K562 (cell line): ENCODE results near the gene MRPL16. TPM values are rescaled to one million over a fixed set of nuclear protein-coding genes. Genes with fewer than 3 reads are reported as not detected.

ENCODE experiments used
- HDAC6 ChIP-seq: IDR thresholded peaks from 2 replicates; pipeline ENCODE4 v1.6.1; 2012; ENCODE audit warnings: low read depth, mild to moderate bottlenecking, control low read depth, inconsistent platforms, low read length, moderate library complexity
- ILK ChIP-seq: fragments of 450-650 bp; IDR thresholded peaks from 2 replicates; pipeline ENCODE4 v1.6.1; 2016; ENCODE audit warnings: missing genetic modification characterization, low read depth, mild to moderate bottlenecking, missing compliant biosample characterization, moderate library complexity, borderline replicate concordance
- JUN ChIP-seq, 2 experiments: sonication (generic) in 1 of 2; formaldehyde crosslinking in 1 of 2; IDR thresholded peaks; 2 replicates each; pipeline versions ENCODE4 v1.6.1 to v1.8.0; 2012 to 2022; ENCODE audit warnings: borderline replicate concordance in 2 of 2, mild to moderate bottlenecking in 2 of 2, improper control_type of control experiment in 1 of 2, low read depth in 1 of 2, low read length in 1 of 2, missing genetic modification reagents in 1 of 2
- NFE2 ChIP-seq: IDR thresholded peaks from 2 replicates; pipeline ENCODE4 v1.6.1; 2014; ENCODE audit warnings: antibody characterized with exemption, low read depth
- RBM14 ChIP-seq: fragments of 200-400 bp; formaldehyde crosslinking; IDR thresholded peaks from 2 replicates; pipeline ENCODE4 v1.6.1; 2018; ENCODE audit warnings: low read depth, mild to moderate bottlenecking, low read length, moderate library complexity, borderline replicate concordance; ENCODE audit not compliant: insufficient read depth
- RBM39 ChIP-seq: fragments of 200-400 bp; formaldehyde crosslinking; optimal IDR thresholded peaks from 2 replicates; pipeline ENCODE3; 2018; ENCODE audit warnings: low read depth, low read length
- SNIP1 ChIP-seq: fragments of 450-650 bp; IDR thresholded peaks from 2 replicates; pipeline ENCODE4 v1.7.1; 2017; ENCODE audit warnings: low read depth, mild to moderate bottlenecking
- SP1 ChIP-seq: sonication (generic); formaldehyde crosslinking; IDR thresholded peaks from 2 replicates; pipeline ENCODE4 v1.8.1; 2022; ENCODE audit warnings: mild to moderate bottlenecking, missing genetic modification reagents
- TARDBP ChIP-seq: fragments of 450-650 bp; IDR thresholded peaks from 2 replicates; pipeline ENCODE4 v1.6.1; 2016
- THRAP3 ChIP-seq: fragments of 450-650 bp; IDR thresholded peaks from 2 replicates; pipeline ENCODE4 v1.6.1; 2016; ENCODE audit warnings: mild to moderate bottlenecking, inconsistent platforms, borderline replicate concordance
- TRIM24 ChIP-seq, 2 experiments: fragments of 450-650 bp; IDR thresholded peaks; 2 replicates each; pipeline ENCODE4 v1.6.1; 2016
- YBX1 ChIP-seq: fragments of 450-650 bp; IDR thresholded peaks from 2 replicates; pipeline ENCODE4 v1.7.1; 2016; ENCODE audit warnings: mild to moderate bottlenecking
- ZNF133 ChIP-seq: fragments of 250-450 bp; sonication (Bioruptor Pico); IDR thresholded peaks from 2 replicates; pipeline ENCODE4 v1.4.0; 2020; ENCODE audit warnings: mild to moderate bottlenecking
- ZNF253 ChIP-seq: fragments of 250-450 bp; sonication (Bioruptor Pico); conservative IDR thresholded peaks from 2 replicates; pipeline ENCODE4 v1.6.1; 2021; ENCODE audit warnings: mild to moderate bottlenecking
- ZNF589 ChIP-seq: fragments of 200-800 bp; sonication (Bioruptor generic); IDR thresholded peaks from 2 replicates; pipeline ENCODE4 v1.6.1; 2016; ENCODE audit warnings: low read depth, missing genetic modification characterization, missing compliant biosample characterization
- ZSCAN29 ChIP-seq: fragments of 450-650 bp; IDR thresholded peaks from 2 replicates; pipeline ENCODE4 v1.6.1; 2017
- polyA plus RNA-seq, 8 experiments: library from polyadenylated mRNA; depleted of rRNA in 4 of 8; stranded (reverse) in 5 of 8; unstranded in 3 of 8; fragments of >200 nt; fragmentation: Nextera tagmentation in 2 of 8; fragmentation: Illumina TruSeq in 1 of 8; extraction: Ambion mirVana in 2 of 8; extraction: Trizol in 1 of 8; gene quantifications; 2 replicates each; pipeline versions ENCODE4 v1.2.1 to v1.2.3, GENCODE V29; 2011 to 2014; ENCODE audit warnings: inconsistent platforms in 1 of 8, missing spikeins in 1 of 8
- total RNA-seq, 7 experiments: library from RNA; depleted of rRNA in 6 of 7; stranded (reverse); fragments of >200 nt in 6 of 7; fragmentation: Illumina TruSeq in 2 of 7; extraction: Trizol in 2 of 7; gene quantifications; 2 replicates each; pipeline versions ENCODE4 v1.2.1 to v1.2.3, GENCODE V29; 2011 to 2021; ENCODE audit warnings: low replicate concordance in 1 of 7
- TF ChIP-seq, protein P1 (sequence below): fragments of 250-450 bp; sonication (Bioruptor Pico); IDR thresholded peaks from 2 replicates; pipeline ENCODE4 v1.5.0; 2021
- TF ChIP-seq, protein P2 (sequence below): fragments of 250-450 bp; sonication (Bioruptor Pico); IDR thresholded peaks from 2 replicates; pipeline ENCODE4 v1.8.0; 2022; ENCODE audit warnings: moderate library complexity, mild to moderate bottlenecking, inconsistent platforms
- TF ChIP-seq, protein P3 (sequence below): fragments of 450-650 bp; formaldehyde crosslinking; conservative IDR thresholded peaks from 2 replicates; pipeline ENCODE4 v1.4.0; 2022; ENCODE audit warnings: mild to moderate bottlenecking, missing genetic modification characterization
- TF ChIP-seq, protein P4 (sequence below): fragments of 250-450 bp; sonication (Bioruptor Pico); IDR thresholded peaks from 2 replicates; pipeline ENCODE4 v1.4.0; 2020; ENCODE audit warnings: mild to moderate bottlenecking

Gene MRPL16
- total and polyA plus RNA-seq, 9 of the 15 experiments (the other 6 are each of a cell fraction or from before 2014, with no cell fraction given) = 63.3 to 209 (median 157) TPM

DNA sequence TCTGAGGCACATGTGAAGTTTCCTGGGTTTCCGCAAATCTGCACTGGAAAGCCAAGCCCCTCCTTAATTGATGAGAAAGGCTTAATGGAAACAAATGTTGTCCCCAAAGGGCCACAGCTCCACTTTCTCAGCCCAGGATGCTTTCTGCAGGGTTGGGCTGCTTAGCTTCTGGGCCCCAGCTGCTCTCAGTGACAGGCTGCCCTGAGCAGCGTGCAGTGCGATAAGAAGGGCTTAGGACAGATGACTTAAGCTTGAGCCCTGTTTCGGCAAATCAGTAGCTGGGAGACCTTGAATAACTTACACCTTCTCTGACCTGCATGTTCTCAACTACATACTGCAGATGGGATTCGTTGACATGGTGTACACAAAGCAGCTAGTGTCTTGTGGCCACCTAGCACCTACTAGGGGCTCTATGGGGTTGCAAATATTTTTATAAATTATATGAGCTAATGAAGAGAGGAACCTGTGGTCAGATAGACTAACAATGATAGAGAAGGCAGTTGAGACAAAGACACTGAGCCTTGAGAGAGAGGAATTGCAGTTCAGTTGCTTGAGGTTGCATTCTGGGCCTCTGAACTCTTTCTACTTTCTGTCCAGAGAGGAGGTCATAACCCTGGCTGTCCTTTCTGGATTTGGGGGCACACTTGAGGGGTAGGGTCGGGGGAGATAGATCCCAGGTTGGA, 43.9 kb downstream of the MRPL16 start (continued):
- TF ChIP-seq, protein P1, sequence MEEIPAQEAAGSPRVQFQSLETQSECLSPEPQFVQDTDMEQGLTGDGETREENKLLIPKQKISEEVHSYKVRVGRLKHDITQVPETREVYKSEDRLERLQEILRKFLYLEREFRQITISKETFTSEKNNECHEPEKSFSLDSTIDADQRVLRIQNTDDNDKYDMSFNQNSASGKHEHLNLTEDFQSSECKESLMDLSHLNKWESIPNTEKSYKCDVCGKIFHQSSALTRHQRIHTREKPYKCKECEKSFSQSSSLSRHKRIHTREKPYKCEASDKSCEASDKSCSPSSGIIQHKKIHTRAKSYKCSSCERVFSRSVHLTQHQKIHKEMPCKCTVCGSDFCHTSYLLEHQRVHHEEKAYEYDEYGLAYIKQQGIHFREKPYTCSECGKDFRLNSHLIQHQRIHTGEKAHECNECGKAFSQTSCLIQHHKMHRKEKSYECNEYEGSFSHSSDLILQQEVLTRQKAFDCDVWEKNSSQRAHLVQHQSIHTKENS (CRISPR knock-in tag) = no peak
- TF ChIP-seq, protein P2, sequence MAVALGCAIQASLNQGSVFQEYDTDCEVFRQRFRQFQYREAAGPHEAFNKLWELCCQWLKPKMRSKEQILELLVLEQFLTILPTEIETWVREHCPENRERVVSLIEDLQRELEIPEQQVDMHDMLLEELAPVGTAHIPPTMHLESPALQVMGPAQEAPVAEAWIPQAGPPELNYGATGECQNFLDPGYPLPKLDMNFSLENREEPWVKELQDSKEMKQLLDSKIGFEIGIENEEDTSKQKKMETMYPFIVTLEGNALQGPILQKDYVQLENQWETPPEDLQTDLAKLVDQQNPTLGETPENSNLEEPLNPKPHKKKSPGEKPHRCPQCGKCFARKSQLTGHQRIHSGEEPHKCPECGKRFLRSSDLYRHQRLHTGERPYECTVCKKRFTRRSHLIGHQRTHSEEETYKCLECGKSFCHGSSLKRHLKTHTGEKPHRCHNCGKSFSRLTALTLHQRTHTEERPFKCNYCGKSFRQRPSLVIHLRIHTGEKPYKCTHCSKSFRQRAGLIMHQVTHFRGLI = peak; percentile 89; the same call in 1 of the 2 replicates
- TF ChIP-seq ZSCAN29 (no peak), HDAC6 (no peak), SNIP1 (no peak), YBX1 (no peak), TARDBP (no peak), THRAP3 (no peak), ILK (tag) (no peak), ZNF133 (CRISPR knock-in tag) (no peak), SP1 (CRISPR knock-in tag) (no peak), TRIM24 (IDR thresholded peaks at IDR 0.05) (no peak), RBM14 (no peak), ZNF253 (CRISPR knock-in tag) (no peak), RBM39 (no peak), NFE2 (0 out of 2 replicates have a peak, but pooled peaks have one; percentile 1), ZNF589 (CRISPR knock-in tag) (no peak), JUN (IDR thresholded peaks at IDR 0.05; ENCODE audit: borderline replicate concordance, low read depth, low read length) (no peak), JUN (CRISPR knock-in tag; IDR thresholded peaks at IDR 0.05; ENCODE audit: borderline replicate concordance) (no peak)
- TF ChIP-seq, protein P3, sequence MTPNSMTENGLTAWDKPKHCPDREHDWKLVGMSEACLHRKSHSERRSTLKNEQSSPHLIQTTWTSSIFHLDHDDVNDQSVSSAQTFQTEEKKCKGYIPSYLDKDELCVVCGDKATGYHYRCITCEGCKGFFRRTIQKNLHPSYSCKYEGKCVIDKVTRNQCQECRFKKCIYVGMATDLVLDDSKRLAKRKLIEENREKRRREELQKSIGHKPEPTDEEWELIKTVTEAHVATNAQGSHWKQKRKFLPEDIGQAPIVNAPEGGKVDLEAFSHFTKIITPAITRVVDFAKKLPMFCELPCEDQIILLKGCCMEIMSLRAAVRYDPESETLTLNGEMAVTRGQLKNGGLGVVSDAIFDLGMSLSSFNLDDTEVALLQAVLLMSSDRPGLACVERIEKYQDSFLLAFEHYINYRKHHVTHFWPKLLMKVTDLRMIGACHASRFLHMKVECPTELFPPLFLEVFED (CRISPR knock-in tag) = no peak
- TF ChIP-seq, protein P4, sequence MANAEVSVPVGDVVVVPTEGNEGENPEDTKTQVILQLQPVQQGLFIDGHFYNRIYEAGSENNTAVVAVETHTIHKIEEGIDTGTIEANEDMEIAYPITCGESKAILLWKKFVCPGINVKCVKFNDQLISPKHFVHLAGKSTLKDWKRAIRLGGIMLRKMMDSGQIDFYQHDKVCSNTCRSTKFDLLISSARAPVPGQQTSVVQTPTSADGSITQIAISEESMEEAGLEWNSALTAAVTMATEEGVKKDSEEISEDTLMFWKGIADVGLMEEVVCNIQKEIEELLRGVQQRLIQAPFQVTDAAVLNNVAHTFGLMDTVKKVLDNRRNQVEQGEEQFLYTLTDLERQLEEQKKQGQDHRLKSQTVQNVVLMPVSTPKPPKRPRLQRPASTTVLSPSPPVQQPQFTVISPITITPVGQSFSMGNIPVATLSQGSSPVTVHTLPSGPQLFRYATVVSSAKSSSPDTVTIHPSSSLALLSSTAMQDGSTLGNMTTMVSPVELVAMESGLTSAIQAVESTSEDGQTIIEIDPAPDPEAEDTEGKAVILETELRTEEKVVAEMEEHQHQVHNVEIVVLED (CRISPR knock-in tag) = no peak
